Tibial nerve (tissue), 3 donors: ENCODE measurements around the gene FNTB.

Experiments used
- EP300 ChIP-seq, 2 donors: sonication (generic); formaldehyde crosslinking; IDR thresholded peaks; one replicate each; pipeline ENCODE4 v1.6.1; 2017; ENCODE audit warnings: antibody characterized with exemption in 2 of 2, mild to moderate bottlenecking in 1 of 2
- POLR2A ChIP-seq, 2 donors: fragments of 450-650 bp; IDR thresholded peaks; one replicate each; pipeline ENCODE4 v1.6.1; 2017; ENCODE audit warnings: antibody characterized with exemption in 2 of 2, mild to moderate bottlenecking in 2 of 2, moderate library complexity in 2 of 2

DNA sequence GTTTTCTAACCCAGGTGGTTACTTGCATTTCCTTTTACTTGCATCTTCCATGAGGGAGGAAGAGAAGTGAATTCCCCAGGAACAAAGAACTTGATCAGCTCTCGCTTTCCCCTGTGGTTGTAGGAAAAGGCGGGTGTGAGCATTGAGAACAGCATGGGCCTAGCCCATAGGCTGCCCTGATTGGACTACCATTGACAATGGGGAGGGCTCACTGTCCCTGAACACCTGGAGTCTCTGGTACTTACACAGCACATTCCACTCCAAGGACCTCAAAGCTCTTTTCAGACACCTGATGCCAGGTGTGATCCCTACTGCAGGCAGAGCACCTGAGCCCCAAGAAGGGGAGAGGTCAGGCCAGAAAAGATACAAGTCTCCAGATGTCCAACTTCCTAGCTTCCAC is 90.6 kb downstream of the FNTB start:
- TF ChIP-seq POLR2A (IDR thresholded peaks at IDR 0.05) (no peak), EP300 (IDR thresholded peaks at IDR 0.05) (no peak)
